GM23338 (cell line): ENCODE measurements around the gene SLC25A4. TPM values are rescaled to one million over a fixed set of nuclear protein-coding genes. Genes with fewer than 3 reads are reported as not detected.

Source experiments
- ATAC-seq: fragments of 200-7000 bp; cut with Tn5 transposase; 3 replicates; pipeline ENCODE4 v1.9.1; 2020
- DNase-seq: peaks from one replicate; pipeline ENCODE4 v3.0.0-alpha.2; 2015; ENCODE audit warnings: low spot score
- H2AFZ ChIP-seq: fragments of 200-600 bp; sonication (generic); 2 replicates; pipeline ENCODE4 v1.8.0; 2016; ENCODE audit warnings: antibody characterized with exemption, mild to moderate bottlenecking, moderate library complexity
- H3F3A ChIP-seq: fragments of 200-600 bp; sonication (generic); replicated peaks from 2 replicates; pipeline ENCODE4 v1.8.0; 2017; ENCODE audit warnings: antibody characterized with exemption, mixed run types, low read depth
- H3K27ac ChIP-seq: fragments of 200-600 bp; sonication (generic); 2 replicates; pipeline ENCODE4 v1.6.1; 2016; ENCODE audit warnings: low read depth
- H3K27me3 ChIP-seq: fragments of 200-600 bp; sonication (generic); 2 replicates; pipeline ENCODE4 v1.8.0; 2016; ENCODE audit warnings: mild to moderate bottlenecking, mixed run types, moderate library complexity; ENCODE audit not compliant: insufficient read depth
- H3K36me3 ChIP-seq: fragments of 200-600 bp; sonication (generic); 2 replicates; pipeline ENCODE4 v1.8.0; 2016; ENCODE audit warnings: mild to moderate bottlenecking; ENCODE audit not compliant: insufficient read depth
- H3K4me1 ChIP-seq: fragments of 200-600 bp; sonication (generic); 2 replicates; pipeline ENCODE4 v1.8.0; 2016; ENCODE audit warnings: mild to moderate bottlenecking, moderate library complexity; ENCODE audit not compliant: insufficient read depth
- H3K4me2 ChIP-seq: fragments of 200-600 bp; sonication (generic); 2 replicates; pipeline ENCODE4 v1.7.1; 2017; ENCODE audit warnings: mixed run types
- H3K4me3 ChIP-seq: fragments of 200-600 bp; sonication (generic); 2 replicates; pipeline ENCODE4 v1.6.1; 2016; ENCODE audit warnings: mixed run types
- H3K79me2 ChIP-seq: fragments of 200-600 bp; sonication (generic); replicated peaks from 2 replicates; pipeline ENCODE4 v1.8.0; 2017; ENCODE audit warnings: mild to moderate bottlenecking; ENCODE audit not compliant: insufficient read depth
- H3K9me2 ChIP-seq: fragments of 200-600 bp; sonication (generic); 2 replicates; pipeline ENCODE4 v1.8.0; 2017; ENCODE audit not compliant: insufficient read depth
- H4K20me1 ChIP-seq: fragments of 200-600 bp; sonication (generic); replicated peaks from 2 replicates; pipeline ENCODE4 v1.8.0; 2017; ENCODE audit warnings: mild to moderate bottlenecking; ENCODE audit not compliant: insufficient read depth
- H3K27ac Mint-ChIP-seq: 2 replicates; pipeline ENCODE4 v1.8.0; 2020; ENCODE audit warnings: inconsistent platforms, mild to moderate bottlenecking, moderate library complexity, mixed read lengths
- H3K27me3 Mint-ChIP-seq: 3 replicates; pipeline ENCODE4 v1.8.0; 2022; ENCODE audit warnings: low read depth, mild to moderate bottlenecking, moderate library complexity, mixed read lengths, inconsistent platforms; ENCODE audit not compliant: insufficient read depth, poor library complexity
- H3K36me3 Mint-ChIP-seq: 3 replicates; pipeline ENCODE4 v1.8.0; 2021; ENCODE audit warnings: low read depth, mild to moderate bottlenecking, inconsistent platforms, moderate library complexity, mixed read lengths
- H3K4me1 Mint-ChIP-seq: 3 replicates; pipeline ENCODE4 v1.8.0; 2020; ENCODE audit warnings: mild to moderate bottlenecking, inconsistent platforms, mixed read lengths
- H3K4me3 Mint-ChIP-seq: 3 replicates; pipeline ENCODE4 v1.8.0; 2021; ENCODE audit warnings: moderate library complexity, mild to moderate bottlenecking, inconsistent platforms, mixed read lengths
- H3K9me3 Mint-ChIP-seq: 3 replicates; pipeline ENCODE4 v1.8.0; 2020; ENCODE audit warnings: moderate library complexity, mild to moderate bottlenecking, inconsistent platforms, mixed read lengths
- REST ChIP-seq: IDR thresholded peaks from one replicate; pipeline ENCODE4 v1.6.1; 2018; ENCODE audit warnings: antibody characterized with exemption; ENCODE audit not compliant: unreplicated experiment
- STAT1 ChIP-seq: IDR thresholded peaks from one replicate; pipeline ENCODE4 v1.6.1; 2016; ENCODE audit warnings: antibody characterized with exemption; ENCODE audit not compliant: unreplicated experiment
- polyA plus RNA-seq: library from polyadenylated mRNA; unstranded; fragments of >200 nt; fragmentation: Nextera tagmentation; extraction: Ambion mirVana; gene quantifications from 2 replicates; pipeline ENCODE4 v1.2.1, GENCODE V29; 2016
- total RNA-seq: library from RNA; depleted of rRNA; stranded (reverse); fragments of >200 nt; shearing (Covaris generic); gene quantifications from 2 replicates; pipeline ENCODE4 v1.2.3, GENCODE V29; 2014
- TF ChIP-seq, protein P1 (sequence below): fragments of 250-450 bp; sonication (Bioruptor Pico); IDR thresholded peaks from 2 replicates; pipeline ENCODE4 v1.5.0; 2020; ENCODE audit warnings: mild to moderate bottlenecking, moderate library complexity

The SLC25A4 gene
- total and polyA plus RNA-seq, 2 experiments from 2014 or later = 43.6 to 66.5 TPM

GRCh38 chr4:185110375-185110823 is 32.7 kb upstream of the SLC25A4 start (continued):
- TF ChIP-seq, protein P1, sequence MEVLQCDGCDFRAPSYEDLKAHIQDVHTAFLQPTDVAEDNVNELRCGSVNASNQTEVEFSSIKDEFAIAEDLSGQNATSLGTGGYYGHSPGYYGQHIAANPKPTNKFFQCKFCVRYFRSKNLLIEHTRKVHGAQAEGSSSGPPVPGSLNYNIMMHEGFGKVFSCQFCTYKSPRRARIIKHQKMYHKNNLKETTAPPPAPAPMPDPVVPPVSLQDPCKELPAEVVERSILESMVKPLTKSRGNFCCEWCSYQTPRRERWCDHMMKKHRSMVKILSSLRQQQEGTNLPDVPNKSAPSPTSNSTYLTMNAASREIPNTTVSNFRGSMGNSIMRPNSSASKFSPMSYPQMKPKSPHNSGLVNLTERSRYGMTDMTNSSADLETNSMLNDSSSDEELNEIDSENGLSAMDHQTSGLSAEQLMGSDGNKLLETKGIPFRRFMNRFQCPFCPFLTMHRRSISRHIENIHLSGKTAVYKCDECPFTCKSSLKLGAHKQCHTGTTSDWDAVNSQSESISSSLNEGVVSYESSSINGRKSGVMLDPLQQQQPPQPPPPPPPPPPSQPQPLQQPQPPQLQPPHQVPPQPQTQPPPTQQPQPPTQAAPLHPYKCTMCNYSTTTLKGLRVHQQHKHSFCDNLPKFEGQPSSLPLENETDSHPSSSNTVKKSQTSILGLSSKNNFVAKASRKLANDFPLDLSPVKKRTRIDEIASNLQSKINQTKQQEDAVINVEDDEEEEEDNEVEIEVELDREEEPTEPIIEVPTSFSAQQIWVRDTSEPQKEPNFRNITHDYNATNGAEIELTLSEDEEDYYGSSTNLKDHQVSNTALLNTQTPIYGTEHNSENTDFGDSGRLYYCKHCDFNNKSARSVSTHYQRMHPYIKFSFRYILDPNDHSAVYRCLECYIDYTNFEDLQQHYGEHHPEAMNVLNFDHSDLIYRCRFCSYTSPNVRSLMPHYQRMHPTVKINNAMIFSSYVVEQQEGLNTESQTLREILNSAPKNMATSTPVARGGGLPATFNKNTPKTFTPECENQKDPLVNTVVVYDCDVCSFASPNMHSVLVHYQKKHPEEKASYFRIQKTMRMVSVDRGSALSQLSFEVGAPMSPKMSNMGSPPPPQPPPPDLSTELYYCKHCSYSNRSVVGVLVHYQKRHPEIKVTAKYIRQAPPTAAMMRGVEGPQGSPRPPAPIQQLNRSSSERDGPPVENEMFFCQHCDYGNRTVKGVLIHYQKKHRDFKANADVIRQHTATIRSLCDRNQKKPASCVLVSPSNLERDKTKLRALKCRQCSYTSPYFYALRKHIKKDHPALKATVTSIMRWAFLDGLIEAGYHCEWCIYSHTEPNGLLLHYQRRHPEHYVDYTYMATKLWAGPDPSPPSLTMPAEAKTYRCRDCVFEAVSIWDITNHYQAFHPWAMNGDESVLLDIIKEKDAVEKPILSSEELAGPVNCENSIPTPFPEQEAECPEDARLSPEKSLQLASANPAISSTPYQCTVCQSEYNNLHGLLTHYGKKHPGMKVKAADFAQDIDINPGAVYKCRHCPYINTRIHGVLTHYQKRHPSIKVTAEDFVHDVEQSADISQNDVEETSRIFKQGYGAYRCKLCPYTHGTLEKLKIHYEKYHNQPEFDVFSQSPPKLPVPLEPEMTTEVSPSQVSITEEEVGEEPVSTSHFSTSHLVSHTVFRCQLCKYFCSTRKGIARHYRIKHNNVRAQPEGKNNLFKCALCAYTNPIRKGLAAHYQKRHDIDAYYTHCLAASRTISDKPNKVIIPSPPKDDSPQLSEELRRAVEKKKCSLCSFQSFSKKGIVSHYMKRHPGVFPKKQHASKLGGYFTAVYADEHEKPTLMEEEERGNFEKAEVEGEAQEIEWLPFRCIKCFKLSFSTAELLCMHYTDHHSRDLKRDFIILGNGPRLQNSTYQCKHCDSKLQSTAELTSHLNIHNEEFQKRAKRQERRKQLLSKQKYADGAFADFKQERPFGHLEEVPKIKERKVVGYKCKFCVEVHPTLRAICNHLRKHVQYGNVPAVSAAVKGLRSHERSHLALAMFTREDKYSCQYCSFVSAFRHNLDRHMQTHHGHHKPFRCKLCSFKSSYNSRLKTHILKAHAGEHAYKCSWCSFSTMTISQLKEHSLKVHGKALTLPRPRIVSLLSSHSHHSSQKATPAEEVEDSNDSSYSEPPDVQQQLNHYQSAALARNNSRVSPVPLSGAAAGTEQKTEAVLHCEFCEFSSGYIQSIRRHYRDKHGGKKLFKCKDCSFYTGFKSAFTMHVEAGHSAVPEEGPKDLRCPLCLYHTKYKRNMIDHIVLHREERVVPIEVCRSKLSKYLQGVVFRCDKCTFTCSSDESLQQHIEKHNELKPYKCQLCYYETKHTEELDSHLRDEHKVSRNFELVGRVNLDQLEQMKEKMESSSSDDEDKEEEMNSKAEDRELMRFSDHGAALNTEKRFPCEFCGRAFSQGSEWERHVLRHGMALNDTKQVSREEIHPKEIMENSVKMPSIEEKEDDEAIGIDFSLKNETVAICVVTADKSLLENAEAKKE (CRISPR knock-in tag) = no peak

GRCh38 chr4:185112104-185112503 is 31.0 kb upstream of the SLC25A4 start:
- Mint-ChIP-seq H3K36me3 (peaks cover 9% of the 10 kb centered on the region), H3K27me3 (peaks cover 1% of the 10 kb centered on the region), H3K27ac (no peak overlapping the region), H3K4me1 (peaks cover 46% of the 10 kb centered on the region), H3K9me3 (peaks cover 11% of the 10 kb centered on the region; the same call in 2 of the 3 replicates), H3K4me3 (no peak overlapping the region)
- no peak overlapping the region for H3K27ac ChIP-seq
- no peaks in the 10 kb centered on the region for H3K36me3 ChIP-seq
- H3K27me3 ChIP-seq = no peaks in the 10 kb centered on the region
- ATAC-seq (no peak), DNase-seq (no peak)
- no peak overlapping the region for H2AFZ ChIP-seq
- TF ChIP-seq REST (peak; percentile 45), STAT1 (no peak)
- no peak overlapping the region for H3K4me3 ChIP-seq
- H3F3A ChIP-seq = no peaks in the 10 kb centered on the region
- no peaks in the 10 kb centered on the region for H3K79me2 ChIP-seq
- no peaks in the 10 kb centered on the region for H4K20me1 ChIP-seq
- H3K9me2 ChIP-seq = no peaks in the 10 kb centered on the region; the same call in 1 of the 2 replicates
- H3K4me1 ChIP-seq = peaks cover 24% of the 10 kb centered on the region
- H3K4me2 ChIP-seq = no peak overlapping the region
